HG03135 (cell line): ENCODE results near the gene DMRT2.

Experiments
- ATAC-seq: cut with Tn5 transposase; IDR thresholded peaks from one replicate; pipeline ENCODE4 v1.9.1; 2021; ENCODE audit warnings: mild to moderate bottlenecking, moderate library complexity; ENCODE audit not compliant: unreplicated experiment

DMRT2 gene

GRCh38 chr9:1046639-1047572 lies 3.3 kb upstream of the DMRT2 start:
- ATAC-seq: no peak

- no peak for ATAC-seq
Measured at GRCh38 chr9:1047591-1048230, 2.4 kb upstream of the DMRT2 start.

GRCh38 chr9:1048231-1048619 lies 1.9 kb upstream of the DMRT2 start:
- no peak for ATAC-seq

GRCh38 chr9:1048811-1049210 lies 1.3 kb upstream of the DMRT2 start:
- no peak for ATAC-seq

DNA sequence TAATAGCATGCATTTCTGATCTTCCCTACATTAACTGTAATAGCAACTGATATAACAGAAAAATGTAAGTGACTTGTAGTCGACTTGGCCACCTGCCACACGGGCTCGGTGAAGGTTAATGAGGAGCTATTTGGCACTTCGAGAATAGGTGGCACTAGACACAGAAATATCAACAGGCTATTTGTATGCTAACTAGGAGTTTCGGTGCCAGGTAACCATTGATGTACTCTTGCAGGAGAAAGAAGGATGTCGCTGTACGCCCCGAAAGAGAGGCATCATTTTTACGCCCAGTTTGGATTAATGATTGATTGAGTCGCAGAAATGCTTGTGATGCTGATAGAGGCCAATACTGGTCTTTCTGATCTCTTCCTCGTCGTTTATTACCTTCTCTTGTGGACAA lies 516 bp upstream of the DMRT2 start:
- no peak for ATAC-seq

DNA sequence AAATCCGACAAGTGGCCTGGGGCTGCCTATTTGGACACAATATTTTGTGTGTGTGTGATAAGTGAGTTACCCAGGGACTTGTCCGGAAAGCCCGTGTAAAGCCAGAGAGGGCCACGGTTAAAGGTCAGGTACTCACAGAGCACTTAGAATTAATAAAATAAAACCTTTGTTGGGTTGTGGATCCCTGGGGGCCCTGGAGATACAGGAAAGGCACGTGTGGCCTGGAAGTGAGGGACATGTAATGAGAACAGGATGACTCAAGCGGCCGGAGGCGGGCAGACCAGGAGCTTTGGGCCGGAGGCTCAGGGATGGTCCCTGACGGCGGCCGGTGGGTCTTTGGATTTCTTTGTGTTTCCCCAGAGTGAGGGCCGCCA lies 1.0 kb downstream of the DMRT2 start:
- no peak for ATAC-seq

DNA sequence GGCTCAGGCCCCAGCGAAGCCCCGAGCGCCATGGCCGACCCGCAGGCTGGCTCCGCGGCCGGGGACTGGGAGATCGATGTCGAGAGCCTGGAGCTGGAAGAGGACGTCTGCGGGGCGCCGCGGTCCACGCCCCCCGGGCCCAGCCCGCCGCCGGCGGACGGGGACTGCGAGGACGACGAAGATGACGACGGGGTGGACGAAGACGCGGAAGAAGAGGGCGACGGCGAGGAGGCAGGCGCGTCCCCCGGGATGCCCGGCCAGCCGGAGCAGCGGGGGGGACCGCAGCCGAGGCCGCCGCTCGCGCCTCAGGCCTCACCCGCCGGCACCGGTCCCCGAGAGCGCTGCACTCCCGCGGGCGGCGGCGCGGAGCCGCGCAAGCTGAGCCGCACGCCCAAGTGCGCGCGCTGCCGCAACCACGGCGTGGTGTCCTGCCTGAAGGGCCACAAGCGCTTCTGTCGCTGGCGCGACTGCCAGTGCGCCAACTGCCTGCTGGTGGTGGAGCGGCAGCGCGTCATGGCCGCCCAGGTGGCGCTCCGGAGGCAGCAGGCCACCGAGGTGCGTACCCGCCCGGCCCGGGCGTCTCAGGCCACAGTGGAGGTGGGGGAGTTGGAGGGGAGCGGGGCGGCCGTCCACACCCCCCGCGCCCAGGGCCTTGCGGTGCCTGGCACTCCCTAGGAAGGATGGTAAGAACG lies 1.6 kb downstream of the DMRT2 start:
- no peak for ATAC-seq

DNA sequence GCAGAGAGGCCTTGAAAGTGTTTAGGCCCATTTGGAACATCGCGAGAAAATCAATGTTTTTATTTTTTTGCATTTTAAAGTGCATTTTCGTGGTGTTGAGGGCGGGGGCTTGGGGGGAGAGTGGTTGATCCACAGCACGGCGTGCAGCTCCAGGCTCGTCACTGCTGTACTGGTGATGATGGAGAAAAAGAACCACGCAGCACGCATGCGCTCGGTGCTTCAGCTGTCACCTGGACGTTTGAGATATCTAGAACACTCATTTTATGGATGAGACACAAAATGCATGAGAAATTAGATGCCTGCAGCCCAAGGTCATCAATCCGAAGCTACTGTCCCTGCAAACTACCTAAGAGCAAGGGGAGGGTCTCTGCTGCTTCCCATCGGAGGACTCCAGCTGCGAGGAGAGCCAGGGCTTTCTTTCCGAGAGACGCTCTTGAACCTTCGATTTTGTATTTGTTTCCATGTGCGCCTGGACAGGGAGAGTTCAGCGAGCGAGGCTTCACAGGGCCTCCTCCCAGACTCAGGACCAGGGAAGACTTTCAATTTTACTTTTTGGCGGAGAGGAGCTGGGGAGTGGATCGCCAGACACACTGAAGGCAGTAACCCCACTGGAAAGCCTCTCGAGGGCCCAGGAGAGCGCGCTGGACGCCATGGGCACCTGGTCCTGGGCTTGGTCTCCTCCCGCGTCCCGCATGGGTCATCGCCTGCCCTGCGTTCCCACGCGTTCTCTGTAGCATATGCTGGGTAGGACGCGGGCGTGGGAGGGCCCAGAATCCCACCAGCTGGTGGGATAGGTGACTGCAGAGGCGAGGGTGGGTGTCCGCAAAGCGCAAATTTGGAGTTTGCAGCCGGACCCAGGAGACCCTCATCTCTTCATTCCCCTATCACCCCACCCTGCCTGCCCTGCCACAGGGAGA lies 2.5 kb downstream of the DMRT2 start:
- no peak for ATAC-seq

DNA sequence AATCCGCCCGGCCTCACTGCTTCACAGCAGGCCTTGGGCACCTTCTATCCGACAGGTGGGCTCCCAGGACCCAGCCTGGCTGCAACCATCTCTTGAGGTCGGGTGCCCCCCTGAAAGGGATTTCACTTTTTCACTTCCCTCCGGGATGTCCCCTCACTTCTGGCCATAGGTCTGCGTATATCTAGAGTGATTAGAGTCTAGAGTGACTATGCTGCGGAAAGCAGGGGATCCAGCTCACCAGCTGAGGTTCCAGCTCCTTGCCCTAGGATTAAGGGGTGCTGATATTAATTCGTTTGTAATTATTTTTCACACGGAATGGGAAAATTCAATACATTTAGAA lies 3.1 kb downstream of the DMRT2 start:
- no peak for ATAC-seq

DNA sequence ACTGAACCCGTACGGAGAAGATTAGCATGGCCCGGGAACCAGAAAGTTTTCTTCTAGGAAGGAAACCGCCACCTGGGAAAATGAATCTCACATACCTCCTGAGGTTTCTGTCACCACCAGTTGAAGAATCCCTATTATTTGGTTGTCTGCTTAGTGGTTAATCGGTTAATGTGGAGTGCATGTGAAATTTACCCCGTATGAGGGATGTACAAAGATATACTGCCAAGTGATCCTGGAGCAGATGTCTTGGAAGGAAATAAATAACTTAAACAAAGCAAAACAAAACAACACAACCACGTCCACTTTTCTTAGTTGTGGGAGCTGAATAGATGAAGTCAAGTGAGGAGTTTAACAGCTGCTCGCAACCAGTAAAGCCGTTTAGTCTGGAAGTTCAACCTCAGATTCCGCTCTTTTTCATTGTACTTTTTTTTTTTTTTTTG lies 3.8 kb downstream of the DMRT2 start:
- no peak for ATAC-seq

GRCh38 chr9:1055166-1055565 lies 5.0 kb downstream of the DMRT2 start:
- no peak for ATAC-seq

DNA sequence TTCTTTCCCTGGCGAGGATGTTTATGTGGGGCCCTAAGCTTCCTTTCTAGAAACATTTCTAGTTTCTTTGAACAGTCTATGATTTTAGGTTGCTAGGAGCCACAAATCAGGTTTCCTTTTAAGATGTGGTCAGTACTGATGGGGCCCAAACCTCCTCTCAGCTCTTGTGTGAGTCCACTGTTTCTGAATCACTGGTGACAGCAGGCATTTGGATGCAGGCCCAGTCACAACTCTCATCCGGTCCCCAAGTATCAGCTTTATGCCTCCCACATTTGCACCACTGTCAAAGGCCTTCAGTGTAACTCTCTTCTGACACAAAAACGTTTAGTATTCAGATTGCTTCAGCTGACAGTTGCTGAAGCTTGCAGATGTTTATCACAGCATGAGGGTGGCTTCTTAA lies 7.8 kb downstream of the DMRT2 start:
- ATAC-seq: no peak

DNA sequence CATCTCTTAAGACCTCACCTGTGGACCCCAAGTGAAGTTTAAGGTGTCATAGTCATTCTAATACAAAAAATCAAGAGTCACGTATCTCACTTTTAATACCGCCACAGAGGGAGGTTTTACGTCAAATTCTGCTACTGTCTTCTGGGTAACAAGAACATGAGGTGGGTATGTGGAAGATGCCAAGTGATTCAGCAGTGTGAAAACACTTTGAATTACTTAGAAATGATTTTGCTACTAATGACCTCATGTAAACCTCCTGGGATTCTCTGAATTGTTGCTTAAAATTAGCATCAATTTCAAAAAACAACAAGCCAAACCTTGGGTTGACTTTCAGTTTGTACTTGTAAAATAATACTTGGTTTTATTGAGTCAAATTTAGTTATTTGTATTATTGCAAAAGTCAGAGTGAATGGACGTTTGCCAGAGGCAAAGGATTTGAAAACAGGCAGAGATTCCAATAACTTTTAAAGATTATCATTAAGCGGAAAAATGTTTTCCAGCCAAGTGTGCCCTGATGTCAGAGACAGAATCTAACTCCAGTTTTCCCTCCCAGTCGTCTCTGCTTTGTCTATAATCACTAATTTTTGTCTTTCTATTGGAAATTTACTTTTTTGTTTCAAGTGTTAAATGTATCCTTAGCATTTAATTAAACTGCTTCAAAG lies 8.8 kb downstream of the DMRT2 start:
- no peak for ATAC-seq

DNA sequence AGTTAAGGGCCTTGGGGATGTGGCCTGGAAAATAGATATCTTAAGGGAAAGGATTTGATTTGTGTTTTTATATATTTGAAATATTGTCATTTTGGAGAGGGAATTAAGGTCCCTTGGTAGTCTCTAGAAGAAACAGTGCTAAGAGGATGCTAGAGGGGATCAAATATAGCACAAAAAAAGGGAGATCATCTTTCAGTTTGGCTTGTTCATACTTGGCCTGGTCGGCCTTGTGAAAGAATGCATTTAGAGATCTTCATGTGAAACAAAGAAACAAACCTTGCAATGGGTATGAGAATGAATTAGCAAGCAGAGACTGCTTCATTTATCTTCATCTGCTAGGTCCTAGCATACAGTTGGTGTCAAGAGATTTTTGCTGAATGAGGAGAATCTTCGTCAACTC lies 15.0 kb downstream of the DMRT2 start:
- no peak for ATAC-seq

GRCh38 chr9:1070692-1071091 lies 20.5 kb downstream of the DMRT2 start:
- ATAC-seq: no peak

DNA sequence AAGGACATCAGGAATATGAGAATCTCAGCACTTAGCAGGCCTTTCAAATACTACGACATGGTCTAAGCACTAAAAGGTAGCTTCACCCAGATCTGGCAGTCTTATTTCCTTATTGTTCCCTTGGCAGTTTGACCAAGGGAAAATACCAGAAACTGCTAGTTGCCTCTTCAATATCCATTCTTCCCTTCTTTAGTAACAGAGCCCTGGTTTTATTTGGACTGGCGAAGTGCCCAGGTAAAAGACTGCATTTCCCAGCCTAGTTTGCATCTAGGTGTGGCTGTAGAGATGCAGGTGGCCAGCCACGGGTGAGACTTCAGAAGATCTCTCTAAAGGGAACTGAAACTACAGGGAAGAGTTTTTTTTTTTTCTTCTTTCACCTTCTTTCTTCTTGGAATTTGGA lies 21.6 kb downstream of the DMRT2 start:
- no peak for ATAC-seq

- no peak for ATAC-seq
Measured at GRCh38 chr9:1073497-1073896, 23.3 kb downstream of the DMRT2 start.

DNA sequence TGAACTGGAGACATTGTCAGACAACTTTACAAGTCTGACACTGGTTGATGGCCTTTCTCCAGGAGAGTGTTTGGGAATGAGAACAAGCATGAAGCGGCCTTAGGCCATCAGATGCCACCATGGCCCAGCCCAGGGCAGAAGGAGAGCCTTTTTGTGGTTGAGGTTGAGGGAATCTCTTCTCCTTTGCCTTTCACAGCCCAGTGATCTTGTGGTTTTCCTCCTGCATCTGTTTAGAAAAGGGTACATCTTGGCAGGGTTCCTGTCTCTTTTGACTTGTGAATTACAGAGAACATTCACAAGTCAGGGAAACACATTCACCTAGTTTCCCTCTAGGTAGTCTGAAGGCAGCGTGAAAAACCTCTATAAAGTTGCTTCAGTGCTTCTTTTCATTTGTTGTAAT lies 27.5 kb downstream of the DMRT2 start:
- ATAC-seq: no peak

GRCh38 chr9:1083325-1083913 lies 33.3 kb downstream of the DMRT2 start:
- ATAC-seq: no peak

DNA sequence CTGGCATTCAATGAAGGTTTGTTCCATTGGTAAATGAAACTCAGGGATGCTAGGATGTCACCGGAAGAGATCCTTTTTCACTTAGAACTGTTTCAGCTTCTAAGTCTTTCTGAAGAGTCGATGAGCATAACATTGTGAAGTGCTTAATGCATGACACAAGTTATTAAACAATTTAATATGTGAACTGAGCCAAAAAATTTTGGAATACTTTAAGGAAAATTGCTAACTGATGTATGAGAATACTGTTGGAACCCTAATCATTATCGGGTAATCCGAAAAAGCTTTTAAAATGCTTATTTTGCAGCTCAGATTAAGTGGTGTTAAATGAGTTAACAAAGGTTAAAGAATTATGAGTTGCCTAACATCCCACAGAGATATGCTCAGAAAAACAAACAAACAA lies 34.9 kb downstream of the DMRT2 start:
- no peak for ATAC-seq
